Mesenchymal stem cell (in vitro differentiated cells and primary cell): ENCODE data around the gene RBM8A. TPM values are rescaled to one million over a fixed set of nuclear protein-coding genes. Genes with fewer than 3 reads are reported as not detected.
A peak's percentile ranks its signal among the peaks of the same experiment; 100 is the strongest.

ENCODE experiments used
- DNase-seq: peaks from one replicate; pipeline ENCODE4 v3.0.0-alpha.2; 2013
- H2AFZ ChIP-seq: one replicate; pipeline ENCODE4 v1.6.1; 2013; ENCODE audit warnings: low read depth, mild to moderate bottlenecking, control low read depth, inconsistent platforms, low read length, moderate library complexity
- H2AK5ac ChIP-seq: 2 replicates; pipeline ENCODE4 v1.6.1; 2013; ENCODE audit warnings: low read length, moderate library complexity, mild to moderate bottlenecking, inconsistent platforms; ENCODE audit not compliant: severe bottlenecking
- H2BK120ac ChIP-seq: one replicate; pipeline ENCODE4 v1.6.1; 2013; ENCODE audit warnings: low read depth, mild to moderate bottlenecking, inconsistent platforms, low read length, moderate library complexity
- H2BK12ac ChIP-seq, 2 experiments: one replicate each; pipeline ENCODE4 v1.6.1; 2013; ENCODE audit warnings: inconsistent platforms in 2 of 2, low read length in 2 of 2, mild to moderate bottlenecking in 2 of 2, moderate library complexity in 2 of 2, control low read depth in 1 of 2
- H2BK15ac ChIP-seq: one replicate; pipeline ENCODE4 v1.6.1; 2013; ENCODE audit warnings: mild to moderate bottlenecking, low read depth, inconsistent platforms; ENCODE audit not compliant: poor library complexity, severe bottlenecking
- H2BK5ac ChIP-seq: 2 replicates; pipeline ENCODE4 v1.6.1; 2013; ENCODE audit warnings: low read depth, mild to moderate bottlenecking, low read length, control low read depth, inconsistent platforms; ENCODE audit not compliant: poor library complexity, severe bottlenecking
- H3K14ac ChIP-seq, 2 experiments: one replicate each; pipeline ENCODE4 v1.6.1; 2013; ENCODE audit warnings: inconsistent platforms in 2 of 2, low read length in 2 of 2, control low read depth in 1 of 2, mild to moderate bottlenecking in 1 of 2, moderate library complexity in 1 of 2
- H3K18ac ChIP-seq, 2 experiments: one replicate each; pipeline ENCODE4 v1.6.1; 2013; ENCODE audit warnings: inconsistent platforms in 2 of 2, low read length in 2 of 2, control low read depth in 1 of 2, low read depth in 1 of 2, mild to moderate bottlenecking in 1 of 2
- H3K23ac ChIP-seq, 2 experiments: one replicate each; pipeline ENCODE4 v1.6.1; 2013; ENCODE audit warnings: inconsistent platforms in 2 of 2, low read length in 2 of 2, mild to moderate bottlenecking in 2 of 2, moderate library complexity in 2 of 2, control low read depth in 1 of 2
- H3K27ac ChIP-seq: 2 replicates; pipeline ENCODE4 v1.5.1; 2013; ENCODE audit warnings: mild to moderate bottlenecking, moderate library complexity, low read length, control low read depth, inconsistent platforms; ENCODE audit not compliant: poor library complexity, severe bottlenecking
- H3K27me3 ChIP-seq, 2 experiments: 2 replicates each; pipeline versions ENCODE4 v1.6.1 to v1.7.0; 2013; ENCODE audit warnings: low read length in 2 of 2, mild to moderate bottlenecking in 2 of 2, moderate library complexity in 2 of 2, control low read depth in 1 of 2, inconsistent platforms in 1 of 2; ENCODE audit not compliant: control insufficient read depth in 1 of 2, insufficient read depth in 1 of 2
- H3K36me3 ChIP-seq, 2 experiments: 2 replicates each; pipeline versions ENCODE4 v1.6.1 to v1.7.0; 2013; ENCODE audit warnings: low read length in 2 of 2, control low read depth in 1 of 2, inconsistent platforms in 1 of 2, low read depth in 1 of 2, mild to moderate bottlenecking in 1 of 2; ENCODE audit not compliant: insufficient read depth in 2 of 2, control insufficient read depth in 1 of 2
- H3K4ac ChIP-seq, 2 experiments: one replicate each; pipeline ENCODE4 v1.6.1; 2013; ENCODE audit warnings: inconsistent platforms in 2 of 2, low read length in 2 of 2, mild to moderate bottlenecking in 2 of 2, moderate library complexity in 2 of 2, control low read depth in 1 of 2, low read depth in 1 of 2
- H3K4me1 ChIP-seq: 2 replicates; pipeline ENCODE4 v1.6.1; 2013; ENCODE audit warnings: low read depth, low read length, control low read depth; ENCODE audit not compliant: control insufficient read depth, insufficient read depth
- H3K4me2 ChIP-seq: 2 replicates; pipeline ENCODE4 v1.6.1; 2013; ENCODE audit warnings: low read length, mild to moderate bottlenecking, inconsistent platforms; ENCODE audit not compliant: poor library complexity, severe bottlenecking
- H3K4me3 ChIP-seq, 2 experiments: 2 replicates each; pipeline versions ENCODE4 v1.5.1 to v1.7.0; 2013; ENCODE audit warnings: low read length in 2 of 2, mild to moderate bottlenecking in 2 of 2, control low read depth in 1 of 2, low read depth in 1 of 2; ENCODE audit not compliant: insufficient read depth in 1 of 2
- H3K79me1 ChIP-seq: replicated peaks from 2 replicates; pipeline ENCODE4 v1.6.1; 2013; ENCODE audit warnings: mild to moderate bottlenecking, control low read depth, low read length, inconsistent platforms; ENCODE audit not compliant: poor library complexity, severe bottlenecking
- H3K9ac ChIP-seq: 2 replicates; pipeline ENCODE4 v1.7.0; 2013; ENCODE audit warnings: mild to moderate bottlenecking, low read length, moderate library complexity
- H3K9me3 ChIP-seq: 2 replicates; pipeline ENCODE4 v1.7.0; 2013; ENCODE audit warnings: mild to moderate bottlenecking, low read length; ENCODE audit not compliant: control insufficient read depth
- H4K8ac ChIP-seq: one replicate; pipeline ENCODE4 v1.6.1; 2013; ENCODE audit warnings: inconsistent platforms, mild to moderate bottlenecking, low read length, moderate library complexity
- H4K91ac ChIP-seq: one replicate; pipeline ENCODE4 v1.6.1; 2013; ENCODE audit warnings: mild to moderate bottlenecking, low read length, inconsistent platforms
- WGBS: methylation state at CpG from one replicate; pipeline ENCODE4 v1.1.7; 2013; ENCODE audit warnings: mixed read lengths; 5-methylcytosine and 5-hydroxymethylcytosine counted together
- polyA plus RNA-seq, 2 experiments: library from polyadenylated mRNA; stranded (reverse); fragments of 200-250 nt; gene quantifications; one replicate each; pipeline ENCODE4 v1.2.3, GENCODE V29; 2013

RBM8A gene
- polyA plus RNA-seq (2013, experiment 1 of 2) = 135 TPM
- polyA plus RNA-seq (2013, experiment 2 of 2) = 142 TPM

GRCh38 chr1:145927063-145927886 lies at the start of gene RBM8A:
Gene RBM8A (minus strand): TSS chr1:145927484. CDS start chr1:145927426, 58 bp downstream.
- peak within 1 kb of the TSS; percentile 99 for H2AK5ac ChIP-seq
- H2AFZ ChIP-seq = peak within 1 kb of the TSS; percentile 77
- H3K4ac ChIP-seq = peak within 1 kb of the TSS in 1 of 2 experiments; percentile 82
- H3K4me2 ChIP-seq = peak within 1 kb of the TSS; percentile 80
- H3K23ac ChIP-seq = no peak within 1 kb of the TSS
- H3K9me3 ChIP-seq = no peaks in the 10 kb centered on the region
- peak; percentile 99 for DNase-seq
- peak within 1 kb of the TSS; percentile 50 for H4K91ac ChIP-seq
- peak within 1 kb of the TSS; percentile 64 for H2BK120ac ChIP-seq
- H2BK12ac ChIP-seq = no peak within 1 kb of the TSS
- H3K27ac ChIP-seq = peak within 1 kb of the TSS; percentile 96
- peaks cover 8% of the 10 kb centered on the region for H3K79me1 ChIP-seq
- peaks cover 9 to 32% of the 10 kb centered on the region in 2 experiments for H3K36me3 ChIP-seq
- H4K8ac ChIP-seq = peak within 1 kb of the TSS; percentile 87
- H3K9ac ChIP-seq = peak within 1 kb of the TSS; percentile 93
- H2BK5ac ChIP-seq = no peak within 1 kb of the TSS
- no peak within 1 kb of the TSS for H2BK15ac ChIP-seq
- peak within 1 kb of the TSS; percentile 78 to 91 for H3K4me3 ChIP-seq
- H3K14ac ChIP-seq = no peak within 1 kb of the TSS
- no peaks in the 10 kb centered on the region for H3K27me3 ChIP-seq
- under 1% methylated on average over 36 of the region's 41 CpGs for WGBS
- H3K4me1 ChIP-seq = peaks cover 4% of the 10 kb centered on the region
- H3K18ac ChIP-seq = peak within 1 kb of the TSS; percentile 66 to 94

- Histone ChIP-seq H3K9me3 (no peaks in the 10 kb centered on the region), H3K4me1 (peaks cover 15% of the 10 kb centered on the region), H2BK15ac (peak overlapping the region; percentile 34), H3K9ac (peak overlapping the region; percentile 7), H3K18ac (no peak overlapping the region), H4K8ac (peak overlapping the region; percentile 55), H3K4me2 (no peak overlapping the region), H2BK120ac (no peak overlapping the region), H3K79me1 (peaks cover 10% of the 10 kb centered on the region), H3K4ac (no peak overlapping the region), H3K23ac (no peak overlapping the region), H3K4me3 (no peak overlapping the region), H3K27me3 (no peaks in the 10 kb centered on the region), H2AFZ (no peak overlapping the region), H2BK12ac (peak overlapping the region in 1 of 2 experiments; percentile 39), H3K27ac (no peak overlapping the region), H4K91ac (no peak overlapping the region), H3K14ac (no peak overlapping the region), H2BK5ac (no peak overlapping the region), H3K36me3 (peaks cover 3 to 5% of the 10 kb centered on the region in 2 experiments), H2AK5ac (peak overlapping the region; percentile 37)
- 85% methylated on average over 5 of the region's 5 CpGs for WGBS
- no peak for DNase-seq
These were observed 49.7 kb upstream of the RBM8A start for GRCh38 chr1:145977016-145977415.

GRCh38 chr1:145975216-145975615 lies 47.9 kb upstream of the RBM8A start:
- Histone ChIP-seq H2BK15ac (no peak overlapping the region), H2AK5ac (peak overlapping the region; percentile 10), H4K91ac (no peak overlapping the region), H3K36me3 (peaks cover 3 to 5% of the 10 kb centered on the region in 2 experiments), H3K18ac (no peak overlapping the region), H3K27me3 (no peaks in the 10 kb centered on the region), H2AFZ (no peak overlapping the region), H2BK5ac (no peak overlapping the region), H2BK12ac (no peak overlapping the region), H3K9ac (peak overlapping the region; percentile 24), H3K4me2 (no peak overlapping the region), H3K4ac (no peak overlapping the region), H4K8ac (no peak overlapping the region), H3K4me3 (no peak overlapping the region), H3K79me1 (peaks cover 10% of the 10 kb centered on the region), H3K27ac (no peak overlapping the region), H3K4me1 (peaks cover 14% of the 10 kb centered on the region), H2BK120ac (no peak overlapping the region), H3K23ac (no peak overlapping the region), H3K9me3 (no peaks in the 10 kb centered on the region), H3K14ac (no peak overlapping the region)
- 89% methylated on average over 4 of the region's 4 CpGs for WGBS
- no peak for DNase-seq

- no peak overlapping the region for H2BK5ac ChIP-seq
These were observed 47.4 kb upstream of the RBM8A start for GRCh38 chr1:145974721-145975120.

More at GRCh38 chr1:145974721-145975120, 47.4 kb upstream of the RBM8A start:
- H3K4me2 ChIP-seq = no peak overlapping the region
- H3K18ac ChIP-seq = no peak overlapping the region
- H4K91ac ChIP-seq = no peak overlapping the region
- H3K9ac ChIP-seq = peak overlapping the region; percentile 24
- no peak overlapping the region for H3K27ac ChIP-seq
- H3K36me3 ChIP-seq = peaks cover 3 to 5% of the 10 kb centered on the region in 2 experiments
- no peak overlapping the region for H3K4me3 ChIP-seq
- H3K14ac ChIP-seq = no peak overlapping the region
- no peak overlapping the region for H2BK120ac ChIP-seq
- H3K23ac ChIP-seq = no peak overlapping the region
- WGBS = 90% methylated on average over 7 of the region's 7 CpGs
- no peak overlapping the region for H2BK12ac ChIP-seq
- peak overlapping the region; percentile 4 for H2BK15ac ChIP-seq
- no peaks in the 10 kb centered on the region for H3K27me3 ChIP-seq
- no peak overlapping the region for H3K4ac ChIP-seq
- H2AFZ ChIP-seq = no peak overlapping the region
- no peak overlapping the region for H4K8ac ChIP-seq
- peaks cover 10% of the 10 kb centered on the region for H3K79me1 ChIP-seq
- H3K4me1 ChIP-seq = peaks cover 12% of the 10 kb centered on the region
- H2AK5ac ChIP-seq = no peak overlapping the region
- H3K9me3 ChIP-seq = no peaks in the 10 kb centered on the region
- no peak for DNase-seq
